ENCODE results near the gene CNTN2. TPM values are rescaled to one million over a fixed set of nuclear protein-coding genes. Genes with fewer than 3 reads are reported as not detected.

Gene CNTN2
- polyA plus RNA-seq, 1 donor (not counting 4 experiments of a cell fraction or from before 2014, with no cell fraction given): not detected

GRCh38 chr1:205030896-205031295 is 12.1 kb upstream of the CNTN2 start:
- Histone ChIP-seq H3K27ac (ENCODE audit: control insufficient read depth, insufficient read depth, low read length) (no peak overlapping the region), H3K4me2 (ENCODE audit: control insufficient read depth, extremely low read depth, insufficient read depth, low read depth, low read length) (no peak overlapping the region), H3K27me3 (ENCODE audit: control insufficient read depth, extremely low read depth, insufficient read depth, low read length) (peaks cover 36% of the 10 kb centered on the region), H2AFZ (ENCODE audit: control insufficient read depth, low read length) (no peak overlapping the region), H3K9me1 (ENCODE audit: control insufficient read depth, extremely low read depth, insufficient read depth, low read length) (no peaks in the 10 kb centered on the region), H3K79me2 (ENCODE audit: control insufficient read depth, insufficient read depth, low read length) (no peaks in the 10 kb centered on the region), H3K36me3 (ENCODE audit: control insufficient read depth in 2 of 2, extremely low read depth in 1 of 2, insufficient read depth in 2 of 2, low read length in 2 of 2) (no peaks in the 10 kb centered on the region), H3K4me1 (ENCODE audit: control insufficient read depth, extremely low read depth, insufficient read depth, low read length) (no peaks in the 10 kb centered on the region), H3K9me3 (ENCODE audit: control insufficient read depth, low read depth, low read length) (no peaks in the 10 kb centered on the region), H4K20me1 (ENCODE audit: control insufficient read depth, extremely low read depth, insufficient read depth, low read length) (no peaks in the 10 kb centered on the region), H3K4me3 (ENCODE audit: control insufficient read depth in 2 of 3, extremely low read depth in 1 of 3, insufficient read depth in 2 of 3, low read depth in 1 of 3, low read length in 3 of 3) (no peak overlapping the region), H3K9ac (ENCODE audit: control insufficient read depth, extremely low read depth, insufficient read depth, low read length) (no peak overlapping the region)
- dilution Hi-C loops (cut with MboI; ENCODE audit: extremely low pct_ligation_motif_present, low sequenced_read_pairs): no loop called here
- no peak for DNase-seq (ENCODE audit: low read depth, low spot score)
- TF ChIP-seq CTCF (optimal IDR thresholded peaks at IDR 0.05 in 1 of 3, IDR thresholded peaks at IDR 0.05 in 1 of 3, conservative IDR thresholded peaks at IDR 0.05 in 1 of 3; ENCODE audit: extremely low read depth in 1 of 3, insufficient read depth in 2 of 3, low read length in 3 of 3): no peak
- no peak for TF ChIP-seq EZH2 (IDR thresholded peaks at IDR 0.05; ENCODE audit: low read length)
- FAIRE-seq: no peak

- H3K9me3 ChIP-seq (ENCODE audit: control insufficient read depth, low read depth, low read length): no peaks in the 10 kb centered on the region
- no peak overlapping the region for H3K4me3 ChIP-seq (ENCODE audit: control insufficient read depth in 2 of 3, extremely low read depth in 1 of 3, insufficient read depth in 2 of 3, low read depth in 1 of 3, low read length in 3 of 3)
- H3K36me3 ChIP-seq (ENCODE audit: control insufficient read depth in 2 of 2, extremely low read depth in 1 of 2, insufficient read depth in 2 of 2, low read length in 2 of 2): no peaks in the 10 kb centered on the region
- FAIRE-seq (no peak), DNase-seq (ENCODE audit: low read depth, low spot score) (no peak)
- no peaks in the 10 kb centered on the region for H4K20me1 ChIP-seq (ENCODE audit: control insufficient read depth, extremely low read depth, insufficient read depth, low read length)
- H3K79me2 ChIP-seq (ENCODE audit: control insufficient read depth, insufficient read depth, low read length): no peaks in the 10 kb centered on the region
- H3K4me2 ChIP-seq (ENCODE audit: control insufficient read depth, extremely low read depth, insufficient read depth, low read depth, low read length): no peak overlapping the region
- peaks cover 34% of the 10 kb centered on the region for H3K27me3 ChIP-seq (ENCODE audit: control insufficient read depth, extremely low read depth, insufficient read depth, low read length)
- H2AFZ ChIP-seq (ENCODE audit: control insufficient read depth, low read length): no peak overlapping the region
- no peaks in the 10 kb centered on the region for H3K9me1 ChIP-seq (ENCODE audit: control insufficient read depth, extremely low read depth, insufficient read depth, low read length)
- TF ChIP-seq CTCF (optimal IDR thresholded peaks at IDR 0.05 in 1 of 3, IDR thresholded peaks at IDR 0.05 in 1 of 3, conservative IDR thresholded peaks at IDR 0.05 in 1 of 3; ENCODE audit: extremely low read depth in 1 of 3, insufficient read depth in 2 of 3, low read length in 3 of 3): no peak
- no peaks in the 10 kb centered on the region for H3K4me1 ChIP-seq (ENCODE audit: control insufficient read depth, extremely low read depth, insufficient read depth, low read length)
- H3K27ac ChIP-seq (ENCODE audit: control insufficient read depth, insufficient read depth, low read length): no peak overlapping the region
- dilution Hi-C loops (cut with MboI; ENCODE audit: extremely low pct_ligation_motif_present, low sequenced_read_pairs): no loop called here
- no peak overlapping the region for H3K9ac ChIP-seq (ENCODE audit: control insufficient read depth, extremely low read depth, insufficient read depth, low read length)
These were observed 10.5 kb upstream of the CNTN2 start for GRCh38 chr1:205032508-205032907.
